ENCODE data around the gene ZNF296. TPM values are rescaled to one million over a fixed set of nuclear protein-coding genes. Genes with fewer than 3 reads are reported as not detected.

ZNF296 gene
- total and polyA plus RNA-seq, 2 of the 8 experiments (the other 6 are each of a cell fraction or from before 2014, with no cell fraction given) = 2.7 to 7.5 TPM

DNA sequence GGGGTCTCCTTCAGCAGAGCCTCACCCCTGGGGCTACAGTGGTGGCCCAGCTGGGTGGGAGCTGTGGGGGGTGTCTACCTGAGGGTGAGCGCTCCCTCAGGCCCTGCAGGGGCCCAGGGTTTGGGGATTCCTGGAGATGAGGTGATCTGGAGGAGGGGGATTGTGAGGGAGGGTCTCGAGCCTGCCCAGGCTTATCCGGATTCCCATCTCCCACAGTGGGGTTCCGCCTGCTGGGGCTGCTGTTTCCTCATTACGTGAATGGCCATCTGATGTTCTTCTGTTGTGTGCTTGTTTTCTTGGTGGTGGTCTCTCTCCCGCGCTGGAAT is 21.1 kb upstream of the ZNF296 start:
- Histone ChIP-seq H3K4me2 (ENCODE audit: insufficient read depth in 1 of 2, low read depth in 2 of 2, low read length in 2 of 2) (peak overlapping the region in 1 of 2 experiments; percentile 7; a peak in 1 of 4 replicates), H3K27ac (ENCODE audit: low read depth, low read length) (no peak overlapping the region), H4K20me1 (replicated peaks in 1 of 2; ENCODE audit: control insufficient read depth in 1 of 2, insufficient read depth in 2 of 2, low read length in 2 of 2) (peaks cover 56 to 72% of the 10 kb centered on the region in 2 experiments)
- TF ChIP-seq TBP (IDR thresholded peaks at IDR 0.05; ENCODE audit: low read depth, low read length) (no peak), CHD1 (IDR thresholded peaks at IDR 0.05; ENCODE audit: low read depth, low read length) (no peak), SUZ12 (IDR thresholded peaks at IDR 0.05; ENCODE audit: low read length) (no peak), EP300 (IDR thresholded peaks at IDR 0.05; ENCODE audit: borderline replicate concordance in 1 of 2, low read depth in 2 of 2, low read length in 2 of 2) (no peak), BCL11A (IDR thresholded peaks at IDR 0.05; ENCODE audit: low read depth in 2 of 2, low read length in 2 of 2) (no peak), ZNF274 (IDR thresholded peaks at IDR 0.05; ENCODE audit: borderline replicate concordance, extremely low read depth, low read length) (no peak), SP1 (IDR thresholded peaks at IDR 0.05; ENCODE audit: low read depth, low read length) (no peak), JUND (IDR thresholded peaks at IDR 0.05; ENCODE audit: low read length) (no peak), MAFK (IDR thresholded peaks at IDR 0.05; ENCODE audit: low read depth, low read length) (no peak), HDAC6 (IDR thresholded peaks at IDR 0.05; ENCODE audit: low read depth, low read length) (no peak), SIN3A (conservative IDR thresholded peaks at IDR 0.05 in 1 of 2, IDR thresholded peaks at IDR 0.05 in 1 of 2; ENCODE audit: low read depth in 1 of 2, low read length in 2 of 2) (no peak), RAD21 (IDR thresholded peaks at IDR 0.05 in 1 of 2, conservative IDR thresholded peaks at IDR 0.05 in 1 of 2; ENCODE audit: low read depth in 2 of 2, low read length in 2 of 2) (no peak), SRF (IDR thresholded peaks at IDR 0.05; ENCODE audit: low read depth, low read length) (no peak)

More for the DNA sequence above, 21.1 kb upstream of the ZNF296 start:
- H3K9me3 ChIP-seq (ENCODE audit: insufficient read depth in 2 of 2, low read depth in 1 of 2, low read length in 1 of 2) = no peaks in the 10 kb centered on the region
- no peak for FAIRE-seq
- H4K8ac ChIP-seq (ENCODE audit: extremely low read depth, insufficient read depth, low read length) = no peak overlapping the region
- no peak overlapping the region; the same call in 1 of the 2 replicates for H2BK5ac ChIP-seq (ENCODE audit: low read depth, low read length)
- no peak overlapping the region for H2BK20ac ChIP-seq (ENCODE audit: low read length)
- peaks cover 60% of the 10 kb centered on the region for H3K79me1 ChIP-seq (ENCODE audit: low read depth, low read length)
- H3K36me3 ChIP-seq (ENCODE audit: control insufficient read depth in 2 of 4, insufficient read depth in 4 of 4, low read length in 3 of 4) = no peaks in the 10 kb centered on the region; a peak in 2 of 8 replicates
- H3K23me2 ChIP-seq (ENCODE audit: low read depth, low read length) = peaks cover 7% of the 10 kb centered on the region
- POLR2A ChIA-PET (ENCODE audit: partially characterized antibody) = interaction anchor here (0.6 to 4.2 kb wide), 9 partner anchors 11 to 61 kb away, joined by 3 to 30 read pairs (median 4); partner anchors contain the start of genes GEMIN7 and ZNF296
- H2AK5ac ChIP-seq (ENCODE audit: low read depth, low read length) = no peak overlapping the region
- H2BK120ac ChIP-seq (replicated peaks; ENCODE audit: low read depth, low read length) = no peak overlapping the region
- H3K4me1 ChIP-seq (replicated peaks in 1 of 4; ENCODE audit: control insufficient read depth in 3 of 4, insufficient read depth in 4 of 4, low read length in 3 of 4) = peaks cover 0 to 25% (median 15%) of the 10 kb centered on the region in 4 experiments; a peak in 6 of 7 replicates
- H3K4me3 ChIP-seq (ENCODE audit: extremely low read depth in 1 of 4, insufficient read depth in 2 of 4, low read depth in 3 of 4, low read length in 4 of 4) = no peak overlapping the region
- 81% methylated on average over 7 of the region's 7 CpGs; no CpG with 5 or more reads in 1 of the 2 experiments for WGBS, 2 experiments (ENCODE audit: extremely low coverage in 1 of 2, insufficient coverage in 1 of 2, insufficient read length in 1 of 2, insufficient replicate concordance in 2 of 2, low coverage in 1 of 2, low lambda C conversion rate in 2 of 2, missing lambda C conversion rate in 1 of 2)
- H3K18ac ChIP-seq (ENCODE audit: extremely low read depth, low read length) = no peak overlapping the region
- no peak overlapping the region for H4K91ac ChIP-seq (replicated peaks; ENCODE audit: insufficient read length, low read length)
- H3K4ac ChIP-seq (replicated peaks; ENCODE audit: insufficient read length, low read depth, low read length) = no peak overlapping the region
- H3K79me2 ChIP-seq (ENCODE audit: control insufficient read depth in 1 of 2, insufficient read depth in 2 of 2, low read length in 2 of 2) = peaks cover 36 to 93% of the 10 kb centered on the region in 2 experiments
- H3K23ac ChIP-seq (ENCODE audit: insufficient read length) = no peak overlapping the region
- no peak overlapping the region for H2AFZ ChIP-seq (ENCODE audit: low read length)
- no peak overlapping the region for H2BK15ac ChIP-seq (ENCODE audit: low read length)
- H2BK12ac ChIP-seq (ENCODE audit: low read depth, low read length) = no peak overlapping the region
- no peak overlapping the region for H4K5ac ChIP-seq (ENCODE audit: insufficient read length, low read depth, low read length)
- no peaks in the 10 kb centered on the region for H3K27me3 ChIP-seq (replicated peaks in 1 of 4; ENCODE audit: control insufficient read depth in 3 of 4, extremely low read depth in 1 of 4, insufficient read depth in 3 of 4, low read length in 3 of 4)
- H3K9ac ChIP-seq (replicated peaks in 1 of 4; ENCODE audit: extremely low read depth in 1 of 4, low read depth in 3 of 4, low read length in 3 of 4) = no peak overlapping the region
- CTCF ChIA-PET (ENCODE audit: partially characterized antibody) = interaction anchor here (0.9 to 8.3 kb wide), 7 partner anchors 8 to 108 kb away, joined by 3 to 57 read pairs (median 4); no protein-coding TSS in a partner anchor
- no peak for DNase-seq (ENCODE audit: low read depth in 1 of 2, low spot score in 2 of 2)
- H3K14ac ChIP-seq (ENCODE audit: insufficient read length) = no peak overlapping the region
- no peak overlapping the region for H3K56ac ChIP-seq (replicated peaks; ENCODE audit: insufficient read length, low read depth, low read length)

Data from H1 (cell line).